HCT116 (cell line): ENCODE measurements around the gene RPL35. TPM values are rescaled to one million over a fixed set of nuclear protein-coding genes. Genes with fewer than 3 reads are reported as not detected.

Source experiments
- ATAC-seq: fragments of 200-7000 bp; cut with Tn5 transposase; 2 replicates; pipeline ENCODE4 v1.9.1; 2020; ENCODE audit warnings: mild to moderate bottlenecking, moderate library complexity
- BruUV-seq: library from RNA; stranded (reverse); fragments of 400-500 nt; replicated peaks from 2 replicates; lab custom pipeline; 2021; lab: Mats Ljungman, UMichigan
- CTCF ChIA-PET: fragments of 300-600 bp; sonication (Branson Sonifier 250); formaldehyde crosslinking; loops from one replicate; lab custom pipeline; 2021; ENCODE audit warnings: antibody characterized with exemption; lab: Charles Lee
- POLR2A ChIA-PET: fragments of 300-600, 350-600 bp; sonication (Branson Sonifier 250); formaldehyde crosslinking; loops from one replicate; lab custom pipeline; 2021; ENCODE audit warnings: antibody characterized with exemption; lab: Charles Lee
- RAD21 ChIA-PET, 2 experiments: fragments of 300-600 bp; sonication (Branson Sonifier 250); formaldehyde crosslinking; loops; one replicate each; lab custom pipeline; 2023; ENCODE audit warnings: low total read pairs in 2 of 2; ENCODE audit not compliant: uncharacterized antibody in 2 of 2, unreplicated experiment in 2 of 2, low non-redundant PET in 1 of 2; lab: Charles Lee
- DNase-seq: peaks from one replicate; pipeline ENCODE4 v3.0.0-alpha.2; 2010; ENCODE audit warnings: low read depth, low spot score
- H2AFZ ChIP-seq: fragments of 200-600 bp; shearing (Covaris generic), sonication (generic); 2 replicates; pipeline ENCODE4 v1.6.1; 2017; ENCODE audit warnings: low read depth, mixed run types, mixed read lengths, antibody characterized with exemption, low read length; ENCODE audit not compliant: poor library complexity, severe bottlenecking
- H3K27ac ChIP-seq: 2 replicates; pipeline ENCODE4 v1.5.1; 2012; ENCODE audit warnings: low read depth, low read length
- H3K27me3 ChIP-seq: fragments of 200-600 bp; sonication (generic); 2 replicates; pipeline ENCODE4 v1.6.1; 2016; ENCODE audit warnings: mixed run types, low read length, mixed read lengths; ENCODE audit not compliant: insufficient read depth
- H3K36me3 ChIP-seq, 2 experiments: fragments of 200-500 bp in 1 of 2; fragments of 200-600 bp in 1 of 2; sonication (Bioruptor generic) in 1 of 2; sonication (generic) in 1 of 2; 2 replicates each; pipeline versions ENCODE4 v1.5.1 to v1.6.1; 2014 to 2016; ENCODE audit warnings: low read length in 2 of 2, inconsistent platforms in 1 of 2, mixed read lengths in 1 of 2, mixed run types in 1 of 2; ENCODE audit not compliant: insufficient read depth in 2 of 2, control insufficient read depth in 1 of 2
- H3K4me1 ChIP-seq, 2 experiments: fragments of 200-600 bp in 1 of 2; sonication (generic) in 1 of 2; 2 replicates each; pipeline versions ENCODE4 v1.5.1 to v1.6.1; 2012 to 2017; ENCODE audit warnings: low read length in 2 of 2, inconsistent platforms in 1 of 2, mild to moderate bottlenecking in 1 of 2, mixed read lengths in 1 of 2, mixed run types in 1 of 2, moderate library complexity in 1 of 2; ENCODE audit not compliant: insufficient read depth in 2 of 2, control insufficient read depth in 1 of 2
- H3K4me2 ChIP-seq: fragments of 200-600 bp; sonication (generic); 2 replicates; pipeline ENCODE4 v1.6.1; 2017; ENCODE audit warnings: mixed run types, low read length, mixed read lengths
- H3K4me3 ChIP-seq, 2 experiments: fragments of 200-600 bp in 1 of 2; sonication (generic) in 1 of 2; replicated peaks in 1 of 2; 2 replicates each; pipeline ENCODE4 v1.5.1; 2011 to 2016; ENCODE audit warnings: low read length in 2 of 2, control low read depth in 1 of 2, low read depth in 1 of 2, mild to moderate bottlenecking in 1 of 2, mixed read lengths in 1 of 2, mixed run types in 1 of 2
- H3K79me2 ChIP-seq: fragments of 200-600 bp; sonication (generic); 2 replicates; pipeline ENCODE4 v1.6.1; 2017; ENCODE audit warnings: mild to moderate bottlenecking, mixed run types, low read length, moderate library complexity, mixed read lengths; ENCODE audit not compliant: insufficient read depth
- H3K9ac ChIP-seq: fragments of 200-600 bp; sonication (generic); 2 replicates; pipeline ENCODE4 v1.6.1; 2016; ENCODE audit warnings: low read length, mixed read lengths
- H3K9me2 ChIP-seq: fragments of 200-600 bp; sonication (generic), shearing (Covaris generic); 2 replicates; pipeline ENCODE4 v1.6.1; 2017; ENCODE audit warnings: mixed run types, mild to moderate bottlenecking, moderate library complexity; ENCODE audit not compliant: insufficient read depth
- H3K9me3 ChIP-seq, 2 experiments: fragments of 200-500 bp in 1 of 2; fragments of 200-600 bp in 1 of 2; sonication (Bioruptor generic) in 1 of 2; sonication (generic) in 1 of 2; 2 replicates each; pipeline ENCODE4 v1.6.1; 2014 to 2017; ENCODE audit warnings: low read length in 2 of 2, mixed read lengths in 2 of 2, inconsistent platforms in 1 of 2, low read depth in 1 of 2, mild to moderate bottlenecking in 1 of 2, mixed run types in 1 of 2, moderate library complexity in 1 of 2; ENCODE audit not compliant: control insufficient read depth in 1 of 2, insufficient read depth in 1 of 2
- H4K20me1 ChIP-seq: fragments of 200-600 bp; sonication (generic), shearing (Covaris generic); 2 replicates; pipeline ENCODE4 v1.6.1; 2017; ENCODE audit warnings: mixed run types, mild to moderate bottlenecking, moderate library complexity; ENCODE audit not compliant: insufficient read depth
- CBX3 ChIP-seq: IDR thresholded peaks from 2 replicates; pipeline ENCODE4 v1.6.1; 2012; ENCODE audit warnings: low read depth
- EGR1 ChIP-seq: IDR thresholded peaks from 2 replicates; pipeline ENCODE4 v1.6.1; 2012; ENCODE audit warnings: low read depth
- ELF1 ChIP-seq: IDR thresholded peaks from 2 replicates; pipeline ENCODE4 v1.6.1; 2012; ENCODE audit warnings: low read depth, borderline replicate concordance
- EZH2 ChIP-seq: fragments of 200-600 bp; sonication (generic); IDR thresholded peaks from 2 replicates; pipeline ENCODE4 v1.6.1; 2017; ENCODE audit warnings: antibody characterized with exemption, mixed run types
- EZH2phosphoT487 ChIP-seq: fragments of 200-600 bp; IDR thresholded peaks from 2 replicates; pipeline ENCODE4 v1.6.1; 2018; ENCODE audit warnings: antibody characterized with exemption, borderline replicate concordance
- FOSL1 ChIP-seq: IDR thresholded peaks from 2 replicates; pipeline ENCODE4 v1.6.1; 2012; ENCODE audit warnings: low read depth
- JUND ChIP-seq: IDR thresholded peaks from 2 replicates; pipeline ENCODE4 v1.6.1; 2012
- POLR2A ChIP-seq: IDR thresholded peaks from 2 replicates; pipeline ENCODE4 v1.7.0; 2011; ENCODE audit warnings: borderline replicate concordance; ENCODE audit not compliant: insufficient read depth, insufficient read length; ENCODE audit errors: extremely low read depth
- POLR2AphosphoS5 ChIP-seq: IDR thresholded peaks from 2 replicates; pipeline ENCODE4 v1.6.1; 2011; ENCODE audit warnings: mild to moderate bottlenecking, low read depth, low read length, moderate library complexity
- RAD21 ChIP-seq: IDR thresholded peaks from 2 replicates; pipeline ENCODE4 v1.6.1; 2012; ENCODE audit warnings: low read depth, mild to moderate bottlenecking
- REST ChIP-seq: IDR thresholded peaks from 2 replicates; pipeline ENCODE4 v1.6.1; 2012; ENCODE audit warnings: low read depth
- SP1 ChIP-seq: IDR thresholded peaks from 2 replicates; pipeline ENCODE4 v1.6.1; 2012; ENCODE audit warnings: low read depth
- SRF ChIP-seq: IDR thresholded peaks from 2 replicates; pipeline ENCODE4 v1.6.1; 2012; ENCODE audit warnings: low read depth
- TCF7L2 ChIP-seq: IDR thresholded peaks from 2 replicates; pipeline ENCODE4 v1.7.0; 2011; ENCODE audit warnings: borderline replicate concordance, inconsistent platforms; ENCODE audit not compliant: insufficient read depth, insufficient read length; ENCODE audit errors: extremely low read depth
- YY1 ChIP-seq: IDR thresholded peaks from 2 replicates; pipeline ENCODE4 v1.6.1; 2011; ENCODE audit warnings: low read length, low read depth, moderate library complexity, mild to moderate bottlenecking; ENCODE audit not compliant: insufficient replicate concordance; ENCODE audit errors: extremely low read depth
- ZBTB33 ChIP-seq: IDR thresholded peaks from 2 replicates; pipeline ENCODE4 v1.6.1; 2011; ENCODE audit warnings: mild to moderate bottlenecking, low read length, moderate library complexity; ENCODE audit not compliant: insufficient replicate concordance; ENCODE audit errors: extremely low read depth
- ZNF274 ChIP-seq: fragments of 200-500 bp; sonication (Bioruptor generic); IDR thresholded peaks from 2 replicates; pipeline ENCODE4 v1.6.1; 2014; ENCODE audit warnings: mild to moderate bottlenecking, low read depth, low read length, inconsistent platforms
- intact Hi-C: fragments of 100-400 bp; cut with micrococcal nuclease; formaldehyde crosslinking; loops from 2 replicates; pipeline ENCODE4 v1.10.0; 2022
- total RNA-seq: library from RNA; stranded (reverse); gene quantifications from one replicate; pipeline ENCODE4 v1.2.1, GENCODE V29; 2021; ENCODE audit not compliant: unreplicated experiment

RPL35 gene
- total RNA-seq, 1 experiment from 2014 or later: 1,754 TPM

GRCh38 chr9:124853605-124854143 is 8.1 kb downstream of the RPL35 start:
- ATAC-seq: no peak
- ChIA-PET RAD21 (interaction anchor here (0.6 to 3.3 kb wide), 15 partner anchors 9 to 83 kb away, joined by 3 to 49 read pairs (median 6); partner anchors contain the start of genes NR6A1 (in 2 of the 2), OLFML2A (in 2 of the 2), ARPC5L (in 1 of the 2) and RPL35 (in 1 of the 2)), POLR2A (interaction anchor here (1.1 to 2.3 kb wide), 6 partner anchors 8 to 81 kb away, joined by 3 to 30 read pairs (median 8); partner anchors contain the start of genes ARPC5L, NR6A1, OLFML2A and RPL35), CTCF (interaction anchor here (0.7 to 11.7 kb wide), 35 partner anchors 8 to 524 kb away, joined by 3 to 601 read pairs (median 5); partner anchors contain the start of genes ARPC5L, NR6A1, OLFML2A and RPL35)
- Histone ChIP-seq H2AFZ (peak overlapping the region; percentile 54), H3K27me3 (no peaks in the 10 kb centered on the region), H3K4me1 (peaks cover 5 to 37% of the 10 kb centered on the region in 2 experiments; a peak in 3 of 4 replicates), H3K36me3 (peaks cover 13 to 18% of the 10 kb centered on the region in 2 experiments), H4K20me1 (peaks cover 28% of the 10 kb centered on the region; the same call in 1 of the 2 replicates), H3K27ac (no peak overlapping the region; the same call in 1 of the 2 replicates), H3K9me3 (no peaks in the 10 kb centered on the region), H3K4me2 (peak overlapping the region; percentile 78), H3K9ac (peak overlapping the region; percentile 50), H3K79me2 (peaks cover 8% of the 10 kb centered on the region; the same call in 1 of the 2 replicates), H3K4me3 (peak overlapping the region in 1 of 2 experiments; percentile 51; a peak in 3 of 4 replicates), H3K9me2 (no peaks in the 10 kb centered on the region)
- TF ChIP-seq RAD21 (no peak), SRF (no peak), REST (no peak), EZH2phosphoT487 (no peak), EZH2 (no peak), JUND (no peak), FOSL1 (no peak), SP1 (no peak), POLR2A (no peak), YY1 (no peak), ZBTB33 (no peak), EGR1 (no peak), CBX3 (no peak), ZNF274 (no peak), POLR2AphosphoS5 (no peak), TCF7L2 (no peak), ELF1 (no peak)
- intact Hi-C loops: loop anchor here (1.0 to 10.0 kb wide), 4 partner anchors 41 to 521 kb away; partner anchors contain the start of gene PSMB7
- DNase-seq: no peak
- BruUV-seq: no TSS peak
